NCI-H2081 (cell line): ENCODE results near the gene MFNG.
"Not testable (repeated sequence)": the region's sequence is repeated elsewhere in the genome, so short reads cannot be mapped to it uniquely, and the experiment has no call there.

Experiments used
- DNase-seq, 2 experiments: peaks; one replicate each; lab custom pipeline; 2025; lab: John Stamatoyannopoulos, UW

Gene MFNG

DNA sequence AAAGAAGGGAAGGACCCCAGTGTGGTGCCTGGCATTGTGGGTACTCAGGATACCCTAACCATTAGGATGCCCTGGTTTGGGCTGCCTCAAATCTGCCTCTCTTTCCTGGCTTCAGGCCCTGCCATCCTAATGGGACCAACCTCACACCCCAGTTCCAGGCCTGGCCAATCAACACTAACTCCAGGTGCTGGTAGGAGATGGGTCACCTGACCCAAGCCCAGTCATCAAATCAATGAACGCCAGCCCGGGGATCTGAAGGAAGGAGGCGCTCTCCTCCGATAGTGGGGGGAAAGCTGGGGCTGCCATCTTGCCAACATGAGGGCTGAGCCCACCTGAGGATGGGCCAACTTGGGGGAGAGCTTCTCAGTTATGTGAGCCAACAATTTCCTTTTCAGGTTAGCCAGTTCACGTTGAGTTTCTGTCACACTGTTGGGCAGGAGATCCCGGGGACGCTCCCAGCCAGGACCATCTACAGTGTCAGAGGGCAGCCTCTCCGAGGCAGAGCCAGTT is 12.7 kb downstream of the MFNG start:
- DNase-seq, result no peak

DNA sequence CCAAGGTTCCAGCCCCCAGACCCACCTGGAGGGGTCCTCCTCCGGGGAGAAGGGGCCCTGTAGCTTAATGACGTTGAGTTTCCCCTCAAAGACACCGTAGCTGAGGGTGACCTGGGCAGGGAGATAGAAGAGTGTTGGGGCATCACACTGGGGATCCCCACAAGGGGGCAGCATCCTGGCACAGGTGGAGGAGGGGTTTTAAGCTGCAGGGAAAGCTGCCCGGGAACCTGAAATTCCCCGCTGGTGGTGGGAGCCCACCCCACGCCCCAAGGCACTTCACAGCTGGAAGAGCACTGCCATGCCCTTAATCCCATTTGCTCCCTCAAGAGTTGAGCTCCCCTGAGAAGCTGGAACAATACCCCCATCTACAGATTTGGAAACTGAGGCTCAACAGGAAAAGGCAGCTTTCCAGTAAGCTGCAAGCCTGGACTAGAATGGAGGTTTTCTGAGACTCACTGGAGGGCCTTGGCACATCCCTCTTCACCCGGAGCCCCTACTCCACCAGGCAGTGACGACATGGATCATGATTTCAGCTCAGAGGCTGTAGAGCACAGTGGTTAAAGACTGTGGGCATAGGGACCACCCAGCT is 13.7 kb downstream of the MFNG start:
- DNase-seq, result no peak

DNA sequence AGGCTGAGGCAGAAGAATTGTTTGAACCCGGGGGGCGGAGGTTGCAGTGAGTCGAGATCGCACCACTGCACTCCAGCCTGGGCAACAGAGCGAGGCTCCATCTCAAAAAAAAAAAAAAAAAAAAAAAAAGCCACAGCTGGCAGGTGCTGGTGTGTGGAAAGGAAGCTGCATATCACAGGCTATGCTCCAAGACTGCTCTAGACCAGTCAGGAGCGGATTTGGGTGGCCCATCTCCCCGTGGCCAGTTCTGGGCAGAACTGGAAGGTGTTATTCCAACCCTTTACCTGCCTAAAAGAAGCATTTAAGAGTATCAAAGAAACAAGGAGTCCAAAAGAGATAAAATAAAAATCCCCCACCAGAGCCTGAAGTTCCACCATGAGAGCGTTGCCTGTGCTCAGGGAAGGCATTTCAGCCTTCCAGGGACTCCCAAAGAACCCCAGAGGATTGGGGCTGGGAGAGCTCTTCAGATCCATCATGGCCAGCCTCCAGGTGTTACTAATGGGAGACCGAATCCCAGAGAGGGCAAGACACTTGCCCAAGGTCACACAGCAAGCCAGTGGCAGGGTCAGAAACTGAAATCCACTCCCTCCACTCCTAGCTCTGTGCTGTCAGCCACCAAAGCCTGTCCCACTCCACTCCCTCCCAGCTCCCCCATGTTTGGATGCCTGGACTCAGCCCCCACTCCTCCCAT is 14.3 kb downstream of the MFNG start:
- no peak for DNase-seq

DNA sequence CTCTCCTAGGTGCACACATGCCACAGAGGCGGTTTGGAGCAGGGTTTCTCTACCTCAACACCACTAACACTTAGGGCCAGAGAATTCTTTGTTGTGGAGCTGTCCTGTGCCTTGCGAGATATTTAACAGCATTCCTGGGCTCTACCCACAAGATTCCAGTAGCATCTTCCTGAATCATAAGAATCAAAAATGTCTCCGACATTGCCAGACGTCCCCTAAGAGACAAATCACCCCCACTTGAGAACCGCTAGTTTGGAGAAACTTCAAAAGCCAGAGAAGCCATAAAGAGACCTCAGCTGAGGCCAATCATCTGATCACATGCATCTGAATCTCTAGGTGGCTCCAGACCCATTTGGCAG is 16.1 kb downstream of the MFNG start:
- DNase-seq, result no peak

DNA sequence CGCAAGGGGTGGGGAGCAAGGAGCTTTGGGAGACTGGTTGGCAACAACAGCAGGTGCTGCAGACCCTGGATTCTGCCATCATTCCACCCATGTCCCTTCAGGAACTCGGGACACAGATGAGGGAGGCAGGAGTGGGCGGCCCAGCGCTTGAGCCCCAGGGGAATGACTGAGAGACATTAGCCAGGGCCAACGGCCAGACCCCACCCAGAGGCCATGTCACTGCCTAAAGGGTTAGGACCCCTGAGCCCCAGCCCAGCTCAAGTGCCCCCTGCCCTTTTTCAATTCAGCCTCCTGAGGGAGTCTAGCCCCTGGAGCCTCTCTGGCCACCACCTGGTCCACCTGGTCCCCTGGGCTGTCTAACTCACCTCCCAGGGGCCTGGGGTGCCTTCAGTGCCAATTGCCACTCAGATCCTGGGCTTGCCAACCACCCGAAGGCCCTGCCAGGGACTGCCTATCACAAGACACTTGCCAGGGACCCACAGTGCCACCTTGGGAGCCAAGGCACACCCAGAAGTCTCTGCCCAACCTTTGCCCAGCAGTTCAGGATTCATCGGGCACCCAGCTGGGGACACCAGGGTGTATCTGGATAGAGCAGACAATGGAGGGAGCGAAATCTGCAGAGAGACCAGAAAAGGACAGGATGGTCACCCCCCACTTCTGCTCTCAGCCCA is 16.6 kb downstream of the MFNG start:
- DNase-seq, result no peak

DNA sequence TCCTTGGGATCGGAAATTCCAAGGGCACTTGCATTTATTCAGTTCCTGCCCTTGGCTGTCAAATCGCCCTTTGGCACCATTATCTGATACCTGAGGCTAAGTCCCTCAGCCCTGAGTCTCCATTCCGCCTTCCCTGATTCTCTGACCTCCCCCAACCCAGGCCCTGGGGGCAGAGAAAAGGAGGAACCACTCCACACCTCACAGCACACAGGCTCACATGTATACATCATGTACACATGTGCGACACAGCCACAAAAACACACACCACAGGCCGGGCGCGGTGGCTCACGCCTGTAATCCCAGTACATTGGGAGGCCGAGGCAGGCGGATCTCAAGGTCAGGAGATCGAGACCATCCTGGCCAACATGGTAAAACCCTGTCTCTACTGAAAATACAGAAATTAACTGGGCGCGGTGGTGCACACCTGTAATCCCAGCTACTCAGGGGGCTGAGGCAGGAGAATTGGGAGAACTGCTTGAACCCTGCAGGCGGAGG is 17.9 kb downstream of the MFNG start:
- DNase-seq, result not testable (repeated sequence)

DNA sequence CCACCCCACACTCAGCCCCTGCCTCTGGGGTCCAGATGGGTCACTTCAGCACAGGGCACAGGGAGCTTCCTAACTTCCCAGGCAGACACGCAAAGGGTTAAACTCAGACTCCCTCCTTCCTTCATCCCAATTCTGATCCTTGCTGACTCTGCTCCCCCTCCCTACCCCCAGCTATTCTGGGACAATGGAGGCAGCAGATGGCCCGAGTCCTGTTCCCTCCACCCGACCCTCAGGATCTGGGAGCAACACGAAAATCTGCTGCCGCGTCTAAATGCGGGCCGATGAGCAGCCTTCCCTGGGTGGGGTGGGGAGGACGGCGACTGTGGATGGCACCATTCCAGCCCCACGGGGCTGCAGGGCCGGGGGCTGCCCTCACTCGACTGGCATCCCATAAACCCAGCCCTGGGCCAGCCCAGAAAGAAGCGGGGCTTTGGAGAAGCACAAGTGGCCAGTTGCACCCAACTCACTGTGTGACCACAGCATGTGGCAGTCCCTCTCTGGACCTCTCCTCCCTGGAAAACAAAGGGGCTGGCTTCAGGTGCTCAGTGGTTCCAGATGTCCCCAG is 18.7 kb downstream of the MFNG start:
- no peak for DNase-seq

DNA sequence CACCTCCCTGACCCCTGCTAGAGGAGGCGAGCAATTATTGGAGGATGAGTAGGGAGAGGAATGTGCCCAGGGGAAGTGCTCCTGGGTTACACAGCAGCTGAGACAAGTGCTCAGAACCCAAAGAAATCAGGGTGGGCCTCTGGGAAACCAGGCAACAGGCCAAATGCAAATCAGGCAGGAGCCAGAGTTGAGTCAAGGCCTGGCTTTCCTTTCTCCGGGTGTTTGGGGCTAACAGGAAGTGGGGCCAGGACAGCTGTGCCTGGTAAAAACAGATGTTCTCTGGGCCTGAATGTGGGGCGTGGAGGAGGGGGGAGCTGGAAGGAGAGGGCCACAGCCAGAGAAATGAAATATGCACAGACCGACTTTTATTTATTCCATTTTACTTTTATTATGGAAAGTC is 22.0 kb downstream of the MFNG start:
- no peak for DNase-seq

DNA sequence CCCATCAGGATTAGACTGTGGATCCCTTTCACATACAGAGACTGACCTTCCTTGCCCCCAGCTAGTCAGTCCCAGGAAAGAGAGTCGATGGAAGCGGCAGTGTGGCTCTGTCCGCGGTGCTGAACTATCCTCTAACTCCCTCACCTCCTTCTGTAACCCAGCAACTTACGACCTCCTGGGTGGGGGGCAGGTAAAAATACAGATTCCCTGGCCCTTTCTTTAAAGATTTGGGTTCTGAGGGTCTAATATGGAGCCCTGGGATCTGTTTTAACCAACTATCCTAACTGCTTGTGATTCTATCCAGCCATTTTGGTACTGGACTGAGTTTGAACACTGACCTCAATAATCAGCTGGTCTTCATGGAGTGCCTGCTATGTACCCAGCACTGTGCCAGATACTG is 23.2 kb downstream of the MFNG start:
- no peak for DNase-seq

DNA sequence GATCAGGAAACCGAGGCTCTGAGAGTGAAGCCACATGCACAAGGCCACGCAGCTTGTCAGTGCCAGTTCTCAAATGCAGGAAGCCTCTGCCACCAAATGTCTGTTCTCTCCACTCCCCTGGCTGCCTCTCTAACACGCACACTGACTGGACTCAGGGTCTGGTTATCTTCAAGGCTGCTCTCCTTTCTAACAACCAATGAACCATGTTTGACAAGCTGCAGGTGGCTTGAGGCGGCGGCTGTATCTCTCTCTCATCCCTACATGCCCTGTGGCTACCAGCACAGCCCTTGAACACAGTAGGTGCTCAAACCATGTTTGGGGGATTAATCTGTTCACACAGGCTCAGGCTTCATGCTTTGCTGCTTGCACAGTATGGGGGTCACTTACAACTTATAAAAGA is 23.7 kb downstream of the MFNG start:
- no peak for DNase-seq

DNA sequence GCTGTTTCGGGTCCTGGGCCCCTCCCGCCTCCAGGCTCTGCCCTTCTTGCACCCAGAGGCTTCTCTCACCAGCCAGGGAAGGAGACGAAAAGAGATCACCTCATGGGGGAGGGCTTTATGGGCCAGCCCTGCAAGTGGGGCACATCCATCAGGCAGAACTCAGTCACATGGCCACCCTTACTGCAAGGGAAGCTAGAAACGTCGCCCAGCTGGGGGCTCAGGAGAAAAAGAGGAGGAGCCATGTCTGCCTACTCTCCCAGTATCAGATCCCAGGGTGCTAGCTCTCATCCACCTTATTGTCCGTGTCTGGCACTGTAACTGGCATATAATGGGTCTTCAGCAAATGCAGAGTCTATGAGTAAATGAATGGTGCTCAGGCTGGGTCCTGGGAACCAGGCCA is 24.2 kb downstream of the MFNG start:
- no peak for DNase-seq

DNA sequence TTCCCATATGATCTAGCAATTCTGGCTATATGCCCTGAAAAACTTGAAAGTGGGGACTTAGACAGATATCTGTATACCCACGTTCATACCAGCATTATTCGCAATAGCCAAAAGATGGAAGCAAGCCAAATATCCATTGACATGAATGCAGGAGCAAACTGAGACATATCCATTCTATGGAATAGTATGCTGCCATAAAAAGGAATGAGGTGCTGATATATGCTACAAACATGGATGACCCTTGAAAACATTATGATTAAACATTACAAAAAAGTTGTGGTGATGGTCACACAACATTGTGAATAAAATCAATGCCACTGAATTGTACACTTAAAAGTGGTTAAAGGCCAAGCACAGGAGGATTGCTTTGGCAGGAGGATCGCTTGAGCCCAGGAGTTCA is 25.5 kb downstream of the MFNG start:
- no peak for DNase-seq

DNA sequence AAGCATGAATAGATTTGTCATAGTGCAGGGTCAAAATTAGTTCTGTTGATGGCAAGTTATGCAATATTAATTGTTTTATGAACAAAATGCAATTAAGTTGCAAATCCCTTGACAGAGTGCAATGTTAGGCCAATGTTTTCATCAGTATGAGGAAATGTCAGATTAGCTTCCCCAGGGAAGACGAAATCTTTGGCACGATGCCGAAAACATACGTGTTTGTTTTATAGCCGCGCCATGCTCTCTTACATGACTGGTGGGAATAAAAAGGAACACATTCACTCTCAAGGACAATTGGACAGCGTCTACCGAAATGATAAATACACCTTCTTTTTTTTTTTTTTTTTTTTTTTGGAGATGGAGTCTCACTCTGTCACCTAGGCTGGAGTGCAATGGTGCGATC is 27.0 kb downstream of the MFNG start:
- peak in 1 of 2 experiments; percentile 3 for DNase-seq

DNA sequence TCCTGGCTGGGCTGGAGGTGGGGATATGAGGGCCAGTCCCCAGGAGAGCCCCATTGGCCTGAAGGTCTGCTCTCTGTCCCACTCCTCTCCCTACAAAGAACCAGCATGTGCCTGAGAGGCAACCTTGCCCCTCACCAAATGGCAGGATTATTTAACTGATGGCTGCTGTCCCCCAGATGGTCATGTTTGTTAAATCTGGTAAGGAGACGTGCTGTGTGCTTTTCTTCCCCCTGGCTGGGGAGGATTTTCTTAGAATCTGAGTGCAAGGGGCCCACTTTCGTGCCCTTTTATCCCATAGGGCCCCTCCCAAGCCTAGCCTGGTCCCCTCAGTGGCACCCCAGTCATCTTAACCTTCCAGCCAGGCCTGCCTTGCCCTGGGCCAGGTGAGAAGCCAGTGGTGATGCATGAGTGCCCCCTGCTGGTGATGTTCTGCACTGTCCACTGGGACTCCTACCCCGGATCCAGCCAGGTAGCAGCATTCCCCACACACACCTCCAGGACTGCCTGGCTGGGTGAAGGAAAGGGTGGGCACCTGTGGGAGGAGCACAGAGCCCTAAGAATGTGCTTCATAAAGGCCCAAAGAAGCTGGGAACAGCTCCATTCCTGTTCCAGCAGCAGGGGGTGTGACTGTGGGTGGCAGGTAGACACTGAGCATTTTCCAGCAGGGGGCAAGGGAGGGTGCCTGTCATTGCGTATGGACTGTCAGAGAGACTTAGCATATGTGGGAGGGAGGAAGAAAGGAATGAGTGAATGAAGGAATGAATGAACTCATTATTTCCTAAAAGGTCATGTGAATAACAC is 28.9 kb downstream of the MFNG start:
- peak; percentile 34 to 40 for DNase-seq

DNA sequence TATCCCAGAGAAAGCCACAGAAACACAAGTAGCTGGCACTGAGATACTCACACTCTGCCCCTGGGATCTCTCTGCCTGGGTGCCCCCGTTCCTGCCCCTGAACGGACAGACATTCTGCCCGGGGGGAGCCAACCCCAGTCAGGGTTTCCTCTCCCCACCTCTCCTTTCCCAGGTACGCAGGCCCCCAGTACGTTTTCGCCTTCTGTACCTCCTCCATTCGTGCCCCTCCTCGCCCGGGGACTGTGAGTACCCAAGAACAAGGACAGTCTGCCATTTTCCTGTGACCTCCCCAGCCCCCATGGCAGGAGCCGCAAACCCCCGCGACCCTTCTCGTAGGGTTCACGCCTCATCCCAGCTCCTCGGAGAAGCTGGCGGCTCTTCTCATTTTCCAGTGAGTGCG is 29.8 kb downstream of the MFNG start:
- no peak for DNase-seq

DNA sequence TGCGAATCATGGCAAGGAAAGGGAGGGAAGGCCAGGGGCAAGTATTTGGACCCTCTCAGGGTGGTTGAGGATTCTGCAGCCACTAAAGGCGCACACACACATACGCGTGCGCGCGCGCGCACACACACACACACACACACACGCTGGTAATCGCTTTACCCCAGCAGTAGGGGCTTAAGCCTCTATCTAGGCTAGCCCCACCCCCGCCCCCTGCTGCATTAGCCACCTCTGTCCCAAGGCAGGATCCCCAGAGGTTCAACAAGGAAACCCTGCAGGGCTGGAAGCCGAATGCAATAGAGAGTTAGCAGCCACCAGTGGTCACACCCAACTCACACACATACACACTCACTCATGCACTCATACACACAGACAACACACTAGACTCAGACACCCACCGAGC is 30.3 kb downstream of the MFNG start:
- no peak for DNase-seq

DNA sequence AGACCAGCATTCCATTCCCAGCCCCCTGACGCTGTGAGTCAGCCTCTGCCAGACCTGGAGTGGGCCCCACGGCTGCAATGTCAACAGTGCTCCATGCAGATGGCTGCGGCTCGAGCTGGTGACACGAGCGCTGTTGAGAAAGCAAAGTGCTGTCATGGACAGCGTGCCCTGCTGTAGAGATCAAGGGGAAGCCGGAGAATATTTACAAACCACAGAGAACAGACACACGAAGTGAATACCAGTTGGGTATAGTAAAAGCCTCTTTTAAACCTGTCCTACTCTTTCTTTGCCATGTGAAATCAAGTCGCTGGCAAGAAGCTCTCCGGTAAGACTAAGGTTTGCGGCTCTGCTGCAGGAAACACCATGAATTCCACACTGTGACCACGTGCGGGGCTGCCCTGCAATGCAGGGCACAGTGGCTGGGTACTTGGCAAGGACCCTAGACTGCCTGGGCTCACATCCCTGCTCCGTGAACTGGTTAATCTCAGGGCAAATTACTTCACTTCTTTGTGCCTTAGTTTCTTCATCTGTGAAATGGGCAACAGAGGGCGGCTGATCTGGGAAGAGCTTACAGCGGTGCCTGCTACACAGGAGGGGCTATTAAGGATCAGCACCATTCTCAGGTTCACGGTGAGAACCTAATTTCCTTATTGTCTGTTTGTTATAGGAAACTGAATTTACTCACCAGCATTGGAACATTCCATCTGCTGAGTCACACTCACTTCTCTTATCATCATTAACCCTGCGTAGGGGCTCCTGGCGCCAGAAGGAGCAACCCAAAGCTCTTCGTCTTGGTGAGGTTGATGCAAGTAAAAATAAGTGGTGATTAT is 31.1 kb downstream of the MFNG start:
- no peak for DNase-seq

DNA sequence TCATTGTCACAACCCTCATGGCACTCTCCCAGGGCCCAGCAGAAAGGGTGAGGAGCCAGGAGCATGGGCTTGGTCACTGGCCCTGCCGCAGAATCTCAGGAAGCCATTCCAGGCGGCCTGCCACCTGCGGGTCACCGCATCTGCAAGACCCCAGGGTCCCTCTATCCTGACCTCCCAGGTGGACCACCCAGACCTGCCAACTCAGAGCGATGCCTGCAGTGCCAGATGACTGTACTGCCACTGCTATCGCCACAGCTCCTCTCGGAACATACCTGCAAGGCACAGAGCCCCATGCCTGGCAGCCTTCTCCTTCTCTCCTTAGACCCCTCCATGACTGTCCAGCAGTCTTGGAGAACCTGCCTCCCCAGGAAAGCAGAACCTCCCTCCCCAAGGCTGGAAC is 32.5 kb downstream of the MFNG start:
- DNase-seq, result no peak

DNA sequence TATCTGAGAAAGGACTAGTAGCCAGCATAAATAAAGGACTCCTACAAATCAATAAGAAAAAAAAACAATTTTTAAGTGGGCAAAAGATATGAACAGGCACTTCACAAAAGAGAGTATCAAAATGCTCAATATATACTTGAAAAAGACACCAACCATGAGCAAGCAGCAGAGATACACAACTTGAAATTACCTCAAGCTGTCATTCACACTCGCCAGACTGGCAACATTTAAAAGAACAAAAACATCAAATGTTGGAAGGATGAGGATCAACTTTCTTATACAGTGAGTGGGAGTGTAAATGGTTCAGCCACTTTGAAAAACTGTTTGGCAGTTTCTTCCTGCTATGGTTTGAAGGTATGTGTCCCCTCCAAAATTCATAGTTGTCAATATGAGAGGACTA is 35.0 kb downstream of the MFNG start:
- no peak for DNase-seq

DNA sequence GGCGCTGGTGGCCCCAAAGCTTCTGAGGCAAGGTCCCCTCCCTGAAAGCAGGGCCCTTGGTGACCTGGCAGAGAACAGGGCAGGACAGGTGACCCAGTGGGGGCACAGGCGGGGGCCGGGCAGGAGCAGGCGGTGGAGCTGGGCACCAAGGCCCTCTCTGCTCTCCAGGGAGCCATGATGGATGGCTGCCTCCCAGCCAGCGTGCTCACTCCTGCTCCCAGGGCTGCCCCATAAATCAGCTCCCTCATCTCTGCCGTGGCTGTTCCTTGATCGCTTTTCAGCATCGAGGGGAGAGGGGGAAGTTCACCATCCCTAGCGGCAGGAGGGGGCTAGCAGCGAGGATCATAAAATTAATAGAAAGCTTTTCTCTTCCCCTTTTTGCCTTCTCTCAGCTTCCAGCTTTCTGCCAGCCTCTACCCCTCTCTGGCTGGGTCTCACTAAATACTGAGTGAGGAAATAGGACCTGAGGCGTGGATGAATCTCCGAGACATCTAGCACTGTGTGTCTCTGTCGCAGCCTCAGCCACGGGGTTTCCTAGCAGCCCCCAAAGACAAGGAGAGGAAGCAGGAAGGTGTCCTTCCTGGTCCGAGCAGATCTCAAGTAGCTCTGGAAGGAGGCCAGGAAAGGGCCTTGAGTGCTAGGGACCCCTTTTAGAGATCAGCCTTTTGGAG is 36.7 kb downstream of the MFNG start:
- DNase-seq, result no peak
